Fibroblast of lung (primary cell): ENCODE data around the gene KIF3A.

Experiments used
- EZH2 ChIP-seq: IDR thresholded peaks from 2 replicates; pipeline ENCODE4 v1.5.1; 2012; ENCODE audit warnings: low read length, control low read depth, mild to moderate bottlenecking; ENCODE audit errors: missing control alignments
- TF ChIP-seq, protein P1 (sequence below), 2 donors: IDR thresholded peaks in 1 of 2; conservative IDR thresholded peaks in 1 of 2; 1 replicate in 1 of 2; 2 replicates in 1 of 2; pipeline ENCODE4 v1.5.1; 2011 to 2012; ENCODE audit warnings: low read length in 2 of 2, control low read depth in 1 of 2, inconsistent platforms in 1 of 2, low read depth in 1 of 2, mild to moderate bottlenecking in 1 of 2

- TF ChIP-seq, protein P1, sequence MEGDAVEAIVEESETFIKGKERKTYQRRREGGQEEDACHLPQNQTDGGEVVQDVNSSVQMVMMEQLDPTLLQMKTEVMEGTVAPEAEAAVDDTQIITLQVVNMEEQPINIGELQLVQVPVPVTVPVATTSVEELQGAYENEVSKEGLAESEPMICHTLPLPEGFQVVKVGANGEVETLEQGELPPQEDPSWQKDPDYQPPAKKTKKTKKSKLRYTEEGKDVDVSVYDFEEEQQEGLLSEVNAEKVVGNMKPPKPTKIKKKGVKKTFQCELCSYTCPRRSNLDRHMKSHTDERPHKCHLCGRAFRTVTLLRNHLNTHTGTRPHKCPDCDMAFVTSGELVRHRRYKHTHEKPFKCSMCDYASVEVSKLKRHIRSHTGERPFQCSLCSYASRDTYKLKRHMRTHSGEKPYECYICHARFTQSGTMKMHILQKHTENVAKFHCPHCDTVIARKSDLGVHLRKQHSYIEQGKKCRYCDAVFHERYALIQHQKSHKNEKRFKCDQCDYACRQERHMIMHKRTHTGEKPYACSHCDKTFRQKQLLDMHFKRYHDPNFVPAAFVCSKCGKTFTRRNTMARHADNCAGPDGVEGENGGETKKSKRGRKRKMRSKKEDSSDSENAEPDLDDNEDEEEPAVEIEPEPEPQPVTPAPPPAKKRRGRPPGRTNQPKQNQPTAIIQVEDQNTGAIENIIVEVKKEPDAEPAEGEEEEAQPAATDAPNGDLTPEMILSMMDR (conservative IDR thresholded peaks at IDR 0.05 in 1 of 2, IDR thresholded peaks at IDR 0.05 in 1 of 2; ENCODE audit: low read depth in 1 of 2, low read length in 2 of 2), result no peak
- no peak for TF ChIP-seq EZH2
Measured at GRCh38 chr5:132667309-132667708, 70.0 kb downstream of the KIF3A start.
